HepG2 (cell line): Measurements from ENCODE around the gene RPS2. TPM values are rescaled to one million over a fixed set of nuclear protein-coding genes. Genes with fewer than 3 reads are reported as not detected.

Source experiments
- BCLAF1 ChIP-seq: fragments of 450-650 bp; IDR thresholded peaks from 2 replicates; pipeline ENCODE4 v1.6.1; 2017; ENCODE audit warnings: mild to moderate bottlenecking
- BRF2 ChIP-seq: sonication (generic); formaldehyde crosslinking; IDR thresholded peaks from 2 replicates; pipeline ENCODE4 v1.8.1; 2022; ENCODE audit warnings: mild to moderate bottlenecking, missing genetic modification reagents
- CHD4 ChIP-seq: fragments of 200-600 bp; sonication (generic); IDR thresholded peaks from 2 replicates; pipeline ENCODE4 v1.7.0; 2017; ENCODE audit warnings: mild to moderate bottlenecking, low read length, borderline replicate concordance
- EZH2 ChIP-seq: conservative IDR thresholded peaks from 2 replicates; pipeline ENCODE4 v1.6.1; 2012; ENCODE audit warnings: mild to moderate bottlenecking, low read depth, low read length, moderate library complexity
- FOXO1 ChIP-seq: sonication (generic); formaldehyde crosslinking; IDR thresholded peaks from 2 replicates; pipeline ENCODE4 v1.4.0; 2020; ENCODE audit warnings: missing genetic modification reagents
- KAT8 ChIP-seq: IDR thresholded peaks from 2 replicates; pipeline ENCODE4 v1.6.1; 2016; ENCODE audit warnings: missing genetic modification reagents, missing compliant biosample characterization
- NCOA1 ChIP-seq: sonication (generic); formaldehyde crosslinking; IDR thresholded peaks from 2 replicates; pipeline ENCODE4 v1.9.0; 2021; ENCODE audit warnings: missing genetic modification reagents
- PBX3 ChIP-seq: sonication (generic); formaldehyde crosslinking; IDR thresholded peaks from 2 replicates; pipeline ENCODE4 v1.8.1; 2023; ENCODE audit warnings: missing genetic modification reagents, inconsistent platforms, borderline replicate concordance
- RELA ChIP-seq: sonication (generic); formaldehyde crosslinking; IDR thresholded peaks from 2 replicates; pipeline ENCODE4 v1.4.0; 2020; ENCODE audit warnings: missing genetic modification reagents
- SOX13 ChIP-seq, 3 experiments: fragments of 450-650 bp in 1 of 3; sonication (generic) in 1 of 3; formaldehyde crosslinking in 1 of 3; IDR thresholded peaks in 2 of 3; conservative IDR thresholded peaks in 1 of 3; 2 replicates each; pipeline versions ENCODE4 v1.5.0 to v1.6.1; 2016 to 2020; ENCODE audit warnings: antibody characterized with exemption in 1 of 3, mild to moderate bottlenecking in 1 of 3, missing compliant biosample characterization in 1 of 3, missing genetic modification reagents in 1 of 3, moderate library complexity in 1 of 3
- YEATS4 ChIP-seq: sonication (generic); formaldehyde crosslinking; IDR thresholded peaks from 2 replicates; pipeline ENCODE4 v1.4.0; 2020; ENCODE audit warnings: missing genetic modification reagents, borderline replicate concordance
- ZBTB46 ChIP-seq: sonication (generic); formaldehyde crosslinking; IDR thresholded peaks from 2 replicates; pipeline ENCODE4 v1.4.0; 2020; ENCODE audit warnings: mild to moderate bottlenecking, missing genetic modification reagents, borderline replicate concordance
- ZNF101 ChIP-seq: sonication (generic); formaldehyde crosslinking; IDR thresholded peaks from 2 replicates; pipeline ENCODE4 v1.4.0; 2020; ENCODE audit warnings: mild to moderate bottlenecking, low read depth, missing genetic modification reagents, borderline replicate concordance
- ZNF136 ChIP-seq: sonication (generic); formaldehyde crosslinking; IDR thresholded peaks from 2 replicates; pipeline ENCODE4 v1.8.1; 2022; ENCODE audit warnings: low read depth, mild to moderate bottlenecking, moderate library complexity, missing genetic modification reagents
- ZNF276 ChIP-seq: sonication (generic); formaldehyde crosslinking; IDR thresholded peaks from 2 replicates; pipeline ENCODE4 v1.4.0; 2020; ENCODE audit warnings: mild to moderate bottlenecking, low read depth, missing genetic modification reagents
- ZNF367 ChIP-seq: sonication (generic); formaldehyde crosslinking; IDR thresholded peaks from 2 replicates; pipeline ENCODE4 v1.4.0; 2020; ENCODE audit warnings: missing genetic modification reagents, borderline replicate concordance
- ZNF530 ChIP-seq: sonication (generic); formaldehyde crosslinking; IDR thresholded peaks from 2 replicates; pipeline ENCODE4 v1.5.0; 2020; ENCODE audit warnings: low read depth, mild to moderate bottlenecking, missing genetic modification reagents
- ZNF556 ChIP-seq: sonication (generic); formaldehyde crosslinking; IDR thresholded peaks from 2 replicates; pipeline ENCODE4 v1.4.0; 2020; ENCODE audit warnings: mild to moderate bottlenecking, missing genetic modification reagents, borderline replicate concordance
- ZNF672 ChIP-seq: sonication (generic); formaldehyde crosslinking; IDR thresholded peaks from 2 replicates; pipeline ENCODE4 v1.8.1; 2022; ENCODE audit warnings: missing genetic modification reagents
- ZNF766 ChIP-seq: sonication (generic); formaldehyde crosslinking; IDR thresholded peaks from 2 replicates; pipeline ENCODE4 v1.5.0; 2020; ENCODE audit warnings: missing genetic modification reagents, borderline replicate concordance
- polyA plus RNA-seq, 8 experiments: library from polyadenylated mRNA; depleted of rRNA in 3 of 8; stranded (reverse) in 7 of 8; unstranded in 1 of 8; fragments of >200 nt; fragmentation: Illumina TruSeq in 4 of 8; extraction: Trizol in 4 of 8; gene quantifications; 2 replicates each; pipeline versions ENCODE4 v1.2.1 to v1.2.3, GENCODE V29; 2011 to 2016; ENCODE audit warnings: low read depth in 4 of 8, missing spikeins in 1 of 8, mixed read lengths in 1 of 8; ENCODE audit not compliant: insufficient read depth in 1 of 8
- total RNA-seq, 5 experiments: library from RNA; depleted of rRNA; stranded (reverse); fragments of >200 nt; fragmentation: Illumina TruSeq; extraction: Trizol; gene quantifications; 2 replicates each; pipeline ENCODE4 v1.2.3, GENCODE V29; 2016; ENCODE audit warnings: low read depth in 1 of 5

Gene RPS2
- total and polyA plus RNA-seq, 2 of the 13 experiments (the other 11 are each of a cell fraction or from before 2014, with no cell fraction given), result 1,908 to 4,514 TPM

GRCh38 chr16:2009791-2010510 lies 45.3 kb upstream of the RPS2 start, which contains the start of gene ZNF598 (continued):
- no peak for TF ChIP-seq ZNF367 (CRISPR knock-in tag)
- TF ChIP-seq ZNF672 (CRISPR knock-in tag), result no peak
- no peak for TF ChIP-seq ZBTB46
- TF ChIP-seq ZNF101 (CRISPR knock-in tag), result no peak
- peak; percentile 21; the same call in 1 of the 2 replicates for TF ChIP-seq ZNF556
- TF ChIP-seq ZNF136 (CRISPR knock-in tag), result no peak
- no peak for TF ChIP-seq SOX13 (IDR thresholded peaks at IDR 0.05)
- TF ChIP-seq SOX13 (CRISPR knock-in tag; conservative IDR thresholded peaks at IDR 0.05 in 1 of 2, IDR thresholded peaks at IDR 0.05 in 1 of 2), result no peak
- no peak for TF ChIP-seq BCLAF1
- TF ChIP-seq ZNF530 (CRISPR knock-in tag), result no peak
- TF ChIP-seq EZH2, result no peak
- no peak; the same call in 1 of the 2 replicates for TF ChIP-seq ZNF766 (CRISPR knock-in tag)
- no peak for TF ChIP-seq NCOA1
- peak; percentile 94 for TF ChIP-seq YEATS4
- TF ChIP-seq BRF2, result no peak
- no peak for TF ChIP-seq CHD4
- TF ChIP-seq RELA (CRISPR knock-in tag), result no peak
- peak; percentile 86 for TF ChIP-seq KAT8 (CRISPR knock-in tag)
- 0 out of 2 replicates have a peak, but pooled peaks have one; percentile 19 for TF ChIP-seq ZNF276
- no peak for TF ChIP-seq FOXO1 (CRISPR knock-in tag)
- TF ChIP-seq PBX3, result no peak
